Measurements from ENCODE around the gene C9orf153.
"Not testable (repeated sequence)": the region's sequence is repeated elsewhere in the genome, so short reads cannot be mapped to it uniquely, and the experiment has no call there.

Gene C9orf153

GRCh38 chr9:86193088-86193487 lies 66.4 kb downstream of the C9orf153 start:
- no peak for DNase-seq

DNA sequence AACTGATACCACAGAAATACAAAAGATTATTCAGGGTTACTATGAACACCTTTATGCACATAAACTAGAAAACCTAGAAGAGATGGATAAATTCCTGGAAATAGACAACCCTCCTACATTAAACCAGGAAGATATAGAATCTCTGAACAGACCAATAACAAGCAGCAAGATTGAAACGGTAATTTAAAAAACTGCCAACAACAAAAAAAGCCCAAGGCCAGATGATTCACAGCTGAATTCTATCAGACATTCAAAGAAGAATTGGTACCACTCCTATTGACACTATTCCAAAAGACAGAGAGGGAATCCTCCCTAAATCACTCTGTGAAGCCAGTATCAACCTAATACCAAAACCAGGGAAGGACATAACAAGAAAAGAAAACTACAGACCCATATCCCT lies 68.8 kb downstream of the C9orf153 start:
- not testable (repeated sequence) for DNase-seq

DNA sequence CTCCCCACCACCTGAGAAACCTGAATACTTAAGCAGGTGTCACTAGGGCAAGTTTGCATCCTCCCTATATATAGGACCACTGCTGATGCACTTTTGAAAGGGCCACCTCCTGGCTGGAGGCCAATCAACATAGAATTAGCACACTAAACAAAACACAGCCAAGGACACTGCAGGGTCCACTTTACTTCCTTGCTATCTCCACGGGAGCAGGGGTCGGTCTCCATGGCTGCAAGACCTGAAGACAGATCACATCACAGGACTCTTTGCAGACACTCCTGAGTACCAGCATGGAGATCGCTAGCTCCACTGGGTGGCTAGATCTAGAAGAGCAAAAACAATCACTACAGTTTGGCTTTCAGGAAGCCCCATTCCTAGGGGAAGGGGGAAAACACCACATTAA lies 72.3 kb downstream of the C9orf153 start:
- DNase-seq = no peak

DNA sequence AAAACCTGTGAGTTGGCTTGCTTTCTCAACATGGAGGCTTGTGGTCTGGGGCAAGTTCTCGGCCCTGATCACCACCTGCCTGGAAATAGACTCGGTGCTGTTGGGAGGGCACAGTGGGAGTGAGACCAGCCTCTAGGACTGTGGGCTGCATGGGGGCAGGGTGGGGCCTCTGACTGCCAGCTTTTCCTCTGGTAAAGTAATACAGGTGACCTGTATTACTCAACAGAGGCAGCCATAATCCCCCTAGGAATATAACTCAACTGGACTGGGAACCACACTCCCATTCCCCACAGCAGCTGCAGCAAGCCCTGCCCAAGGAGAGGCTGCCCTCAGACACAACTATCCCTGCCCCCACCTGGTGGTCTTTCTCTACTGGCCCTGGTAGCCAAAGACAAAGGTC lies 72.8 kb downstream of the C9orf153 start:
- DNase-seq = no peak

DNA sequence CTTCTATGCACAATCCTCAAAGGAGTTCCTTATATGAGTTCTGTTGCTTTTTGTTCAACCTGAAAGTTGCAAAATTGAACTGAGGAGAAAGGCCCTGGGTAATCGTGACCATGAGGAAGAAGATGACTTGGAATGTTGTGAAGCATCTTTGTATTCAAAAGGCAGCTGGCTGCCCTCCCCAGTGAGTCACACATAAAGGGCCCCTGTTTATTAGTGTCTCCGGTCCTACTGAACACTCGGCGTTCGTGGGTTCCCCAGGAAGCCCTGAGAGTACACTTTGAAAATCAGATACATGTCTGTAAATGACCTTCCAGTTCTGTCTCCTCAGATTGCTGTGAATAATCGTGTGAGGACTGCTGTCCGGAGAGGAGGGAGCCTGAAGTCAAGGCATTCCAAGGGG lies 73.6 kb downstream of the C9orf153 start:
- DNase-seq = peak in 21 of 58 donors; percentile 0 to 36 (median 7)

DNA sequence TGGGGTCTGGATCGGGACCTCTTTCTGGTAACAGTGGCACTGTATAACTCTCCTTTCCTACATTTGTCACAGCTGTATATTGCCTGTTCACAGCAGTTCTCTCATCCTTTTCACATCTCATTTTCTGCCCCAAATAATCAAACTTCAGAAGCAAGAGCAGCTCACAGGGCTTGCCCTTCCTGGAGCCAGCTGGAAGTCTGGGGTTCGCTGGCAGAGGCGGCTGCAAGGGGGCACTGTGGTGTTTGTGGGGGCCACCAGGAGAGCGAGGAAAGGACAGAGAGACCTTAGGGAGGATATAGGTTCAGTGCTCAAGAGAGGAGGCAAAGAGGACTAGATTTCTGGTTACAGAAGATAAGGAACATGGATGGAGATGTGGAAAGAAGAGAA lies 75.3 kb downstream of the C9orf153 start:
- no peak for DNase-seq

DNA sequence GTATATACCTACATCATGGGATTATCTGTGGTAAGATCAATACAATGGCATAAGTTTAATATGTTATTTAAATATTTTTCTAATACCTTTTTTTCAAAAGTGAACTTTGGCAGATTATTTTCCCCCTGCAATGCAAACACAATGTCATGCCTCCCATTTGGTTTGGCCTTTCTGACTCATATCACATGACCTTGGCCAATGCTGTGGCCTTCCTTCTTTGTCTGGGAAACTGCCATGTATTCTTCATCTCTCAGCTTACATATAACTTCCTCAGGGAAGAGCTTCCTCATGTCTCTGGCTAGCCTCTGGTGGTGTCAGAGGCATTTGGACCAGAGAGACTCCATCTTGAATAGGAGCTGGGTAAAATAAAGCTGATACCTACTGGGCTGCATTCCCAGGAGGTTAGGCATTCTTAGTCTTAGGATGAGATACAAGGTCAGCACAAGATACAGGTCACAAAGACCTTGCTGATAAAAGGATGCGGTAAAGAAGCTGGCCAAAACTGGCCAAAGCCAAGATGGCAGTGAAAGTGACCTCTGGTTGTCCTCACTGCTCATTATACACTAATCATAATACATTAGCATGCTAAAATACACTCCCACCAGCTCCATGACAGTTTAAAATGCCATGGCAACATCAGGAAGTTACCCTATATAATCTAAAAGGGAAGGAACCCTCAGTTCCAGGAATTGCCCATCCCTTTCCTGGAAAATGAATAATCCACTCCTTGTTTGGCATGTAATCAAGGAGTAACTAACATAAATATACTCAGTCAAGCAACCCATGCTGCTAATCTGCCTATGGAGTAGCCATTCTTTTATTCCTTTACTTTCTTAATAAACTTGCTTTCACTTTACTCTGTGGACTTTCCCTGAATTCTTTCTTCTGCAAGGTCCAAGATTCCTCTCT lies 76.0 kb downstream of the C9orf153 start:
- no peak for DNase-seq

- no peak for DNase-seq
Measured at GRCh38 chr9:86181379-86182315, 77.8 kb downstream of the C9orf153 start.

- no peak for DNase-seq
Measured at GRCh38 chr9:86178503-86178902, 81.0 kb downstream of the C9orf153 start.

DNA sequence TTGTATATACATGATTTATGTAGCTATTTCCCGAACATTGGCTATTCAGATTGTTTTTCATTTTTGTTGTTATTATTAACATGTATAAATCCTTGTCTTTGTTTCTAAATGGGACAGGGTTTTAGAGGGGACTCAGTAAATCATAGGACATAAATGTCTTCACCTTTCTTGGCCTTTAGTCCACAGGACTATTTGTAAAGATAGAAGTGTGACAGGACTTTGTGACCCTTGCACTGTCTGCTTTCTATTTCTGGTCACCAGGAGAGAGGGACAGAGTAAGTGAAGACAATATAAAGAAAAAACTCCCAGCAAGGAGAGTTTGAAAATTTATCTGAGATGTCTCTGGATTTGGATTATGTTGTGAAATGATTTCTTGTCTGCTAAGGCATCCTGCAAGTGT lies 81.5 kb downstream of the C9orf153 start:
- DNase-seq = no peak

DNA sequence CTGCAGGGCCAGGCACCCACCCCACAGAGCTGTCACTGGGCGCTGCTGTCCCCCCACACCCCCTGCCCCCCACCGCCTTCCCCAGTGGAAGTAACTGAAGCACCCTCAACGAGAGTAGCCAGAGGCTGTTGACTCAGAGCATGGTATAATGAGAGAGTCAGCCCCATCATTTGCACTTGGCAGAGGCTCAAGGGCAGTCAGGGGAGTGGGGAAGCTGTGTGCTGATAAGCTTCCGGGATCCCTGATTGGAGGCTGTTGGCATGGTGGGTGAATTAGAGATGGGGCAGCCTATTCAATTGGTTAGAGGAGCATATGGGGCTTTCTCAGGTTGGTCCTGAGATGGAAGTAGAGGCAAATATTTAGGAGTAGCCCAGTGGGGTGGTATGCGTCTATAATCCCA lies 83.0 kb downstream of the C9orf153 start:
- DNase-seq = no peak

GRCh38 chr9:86175743-86176456 lies 83.6 kb downstream of the C9orf153 start:
- DNase-seq = no peak

DNA sequence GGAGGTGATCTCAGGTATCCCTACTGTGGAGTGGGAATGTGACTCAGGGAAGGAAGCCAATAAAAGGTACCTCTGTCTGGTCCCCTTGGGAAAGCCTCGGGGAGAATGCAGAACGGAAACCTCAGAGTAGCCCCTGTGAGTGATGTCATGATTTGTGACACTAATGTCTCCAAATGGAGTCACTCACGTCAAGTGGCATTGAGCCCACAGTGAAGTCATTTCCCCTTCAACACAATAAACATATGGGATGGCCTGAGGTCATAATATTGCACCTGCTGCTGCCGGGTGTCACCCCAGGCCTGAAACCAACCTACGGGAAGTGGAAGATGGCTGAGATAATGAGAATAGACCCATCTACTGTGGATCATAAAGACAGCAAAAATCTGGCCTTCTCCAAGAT lies 84.2 kb downstream of the C9orf153 start:
- DNase-seq = no peak

All from anterior cingulate cortex (tissue), 58 donors.